Measurements from ENCODE around the gene EFCAB13. TPM values are rescaled to one million over a fixed set of nuclear protein-coding genes. Genes with fewer than 3 reads are reported as not detected.

Gene EFCAB13
- polyA plus RNA-seq, 2 of the 4 experiments (the other 2 are of a cell fraction) = 2.9 to 6.0 TPM

DNA sequence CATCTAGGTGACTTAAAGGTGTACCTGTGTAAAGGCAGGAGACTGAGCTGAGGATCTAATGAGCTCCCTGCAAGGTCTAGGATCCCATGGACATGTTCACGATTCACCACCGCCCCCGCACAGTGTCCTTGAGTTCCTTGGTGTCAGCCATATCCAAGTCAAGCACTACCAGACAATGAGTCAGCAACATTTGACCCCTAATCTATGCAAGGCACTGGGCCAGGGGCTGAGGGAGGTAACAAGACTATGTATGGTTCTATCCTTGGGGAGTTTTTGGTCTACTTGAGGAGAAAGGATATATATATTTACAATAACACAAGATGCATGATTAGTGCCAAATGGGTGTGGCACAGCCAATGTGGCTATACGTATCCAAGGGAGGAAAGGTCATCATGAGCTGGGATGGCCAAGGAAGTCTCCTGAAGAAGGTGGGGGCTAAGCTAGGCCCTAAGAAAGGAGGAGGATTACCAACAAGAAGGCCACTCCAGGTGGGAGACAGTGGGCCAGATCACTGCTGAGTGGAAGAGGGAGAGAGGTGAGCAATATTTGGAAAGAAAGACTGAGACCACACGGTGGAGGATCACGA lies 35.1 kb upstream of the EFCAB13 start:
- TF ChIP-seq ZSCAN20 (CRISPR knock-in tag; IDR thresholded peaks at IDR 0.05) (no peak), ZFP36 (IDR thresholded peaks at IDR 0.05; ENCODE audit: borderline replicate concordance, partially characterized antibody) (no peak), TFCP2L1 (CRISPR knock-in tag; IDR thresholded peaks at IDR 0.05) (no peak), NFE2L2 (conservative IDR thresholded peaks at IDR 0.05; ENCODE audit: low read length) (peak; percentile 65), MAFK (IDR thresholded peaks at IDR 0.05; ENCODE audit: partially characterized antibody) (peak; percentile 73), RNF2 (IDR thresholded peaks at IDR 0.05; ENCODE audit: borderline replicate concordance, low read depth) (no peak), KDM5A (IDR thresholded peaks at IDR 0.05) (no peak)
- TF ChIP-seq, protein P1, sequence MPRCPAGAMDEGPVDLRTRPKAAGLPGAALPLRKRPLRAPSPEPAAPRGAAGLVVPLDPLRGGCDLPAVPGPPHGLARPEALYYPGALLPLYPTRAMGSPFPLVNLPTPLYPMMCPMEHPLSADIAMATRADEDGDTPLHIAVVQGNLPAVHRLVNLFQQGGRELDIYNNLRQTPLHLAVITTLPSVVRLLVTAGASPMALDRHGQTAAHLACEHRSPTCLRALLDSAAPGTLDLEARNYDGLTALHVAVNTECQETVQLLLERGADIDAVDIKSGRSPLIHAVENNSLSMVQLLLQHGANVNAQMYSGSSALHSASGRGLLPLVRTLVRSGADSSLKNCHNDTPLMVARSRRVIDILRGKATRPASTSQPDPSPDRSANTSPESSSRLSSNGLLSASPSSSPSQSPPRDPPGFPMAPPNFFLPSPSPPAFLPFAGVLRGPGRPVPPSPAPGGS (IDR thresholded peaks at IDR 0.05) = no peak
- H3K27ac ChIP-seq = peak overlapping the region in 1 of 2 experiments; percentile 48; a peak in 3 of 6 replicates
- H3K4me3 ChIP-seq = no peak overlapping the region
- ATAC-seq (no peak), FAIRE-seq (no peak), DNase-seq (ENCODE audit: low read depth in 1 of 2, low spot score in 1 of 2) (peak in 1 of 2 experiments; percentile 22)
- WGBS (ENCODE audit: missing lambda C conversion rate) = 72% methylated on average over 6 of the region's 6 CpGs
- POLR2A ChIA-PET = no interaction called here
- no peak overlapping the region for H3K4me2 ChIP-seq
- CTCF ChIA-PET = interaction anchor here (0.6 to 5.7 kb wide), 11 partner anchors 8 to 327 kb away, joined by 3 to 33 read pairs (median 4); partner anchors contain the start of gene ITGB3
- peaks cover 8% of the 10 kb centered on the region; the same call in 2 of the 3 replicates for H3K4me1 ChIP-seq
- no peaks in the 10 kb centered on the region for H3K9me3 ChIP-seq

DNA sequence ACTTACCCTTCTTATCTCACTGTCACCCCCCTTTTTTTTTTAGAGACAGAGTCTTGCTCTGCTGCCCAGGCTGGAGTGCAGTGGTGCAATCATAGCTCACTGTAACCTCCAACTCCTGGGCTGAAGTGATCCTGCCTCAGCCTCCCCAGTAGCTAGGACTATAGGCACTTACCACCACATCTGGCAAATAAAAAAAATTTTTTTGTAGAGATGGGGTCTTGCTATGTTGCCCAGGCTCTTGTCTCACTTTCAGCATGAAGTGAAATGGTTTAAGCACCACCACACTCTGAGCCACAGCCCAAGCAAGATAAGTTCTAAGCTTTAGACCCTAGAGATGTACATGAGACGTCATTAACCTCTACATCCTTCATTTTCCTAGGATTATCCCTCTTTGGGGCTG lies 34.5 kb upstream of the EFCAB13 start:
- FAIRE-seq (no peak), ATAC-seq (no peak), DNase-seq (ENCODE audit: low read depth in 1 of 2, low spot score in 1 of 2) (no peak)
- no peaks in the 10 kb centered on the region for H3K9me3 ChIP-seq
- no peak overlapping the region for H3K4me3 ChIP-seq
- H3K27ac ChIP-seq = no peak overlapping the region
- TF ChIP-seq HDAC2 (IDR thresholded peaks at IDR 0.05) (no peak), POLR2A (IDR thresholded peaks at IDR 0.05; ENCODE audit: low read length) (no peak)
- CTCF ChIA-PET = interaction anchor here (0.7 to 5.7 kb wide), 10 partner anchors 9 to 129 kb away, joined by 3 to 33 read pairs (median 4); partner anchors contain the start of gene ITGB3
- no peak overlapping the region for H3K4me2 ChIP-seq
- POLR2A ChIA-PET = no interaction called here
- WGBS (ENCODE audit: missing lambda C conversion rate) = 65% methylated on average over 1 of the region's 1 CpG
- peaks cover 8% of the 10 kb centered on the region; the same call in 2 of the 3 replicates for H3K4me1 ChIP-seq

DNA sequence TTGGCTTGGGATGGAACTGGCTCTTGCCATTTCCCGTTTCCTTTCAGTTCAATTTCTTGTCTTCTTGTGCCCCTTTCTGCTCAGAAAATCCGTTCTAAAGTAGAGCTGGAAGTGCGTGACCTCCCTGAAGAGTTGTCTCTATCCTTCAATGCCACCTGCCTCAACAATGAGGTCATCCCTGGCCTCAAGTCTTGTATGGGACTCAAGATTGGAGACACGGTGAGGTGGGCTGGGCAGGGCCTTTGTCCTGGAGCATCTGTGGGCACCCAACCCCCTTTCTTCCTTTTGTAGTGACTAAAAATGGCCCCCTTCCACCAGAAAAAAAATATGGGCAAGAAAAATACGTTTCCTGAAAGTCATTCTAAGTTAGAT lies 32.9 kb upstream of the EFCAB13 start:
- no peak overlapping the region for H3K27ac ChIP-seq
- no peaks in the 10 kb centered on the region for H3K9me3 ChIP-seq
- POLR2A ChIA-PET = no interaction called here
- WGBS (ENCODE audit: missing lambda C conversion rate) = 63% methylated on average over 5 of the region's 5 CpGs
- no peak for ATAC-seq
- H3K4me1 ChIP-seq = peaks cover 8% of the 10 kb centered on the region; the same call in 2 of the 3 replicates
- H3K4me3 ChIP-seq = no peak overlapping the region
- no peak for FAIRE-seq
- CTCF ChIA-PET = interaction anchor here (1.4 to 5.7 kb wide), 4 partner anchors 25 to 62 kb away, joined by 3 to 33 read pairs (median 4); partner anchors contain the start of gene EFCAB13
- no peak for DNase-seq (ENCODE audit: low read depth in 1 of 2, low spot score in 1 of 2)
- no peak for TF ChIP-seq CBX8 (IDR thresholded peaks at IDR 0.05)
- TF ChIP-seq, protein P2, sequence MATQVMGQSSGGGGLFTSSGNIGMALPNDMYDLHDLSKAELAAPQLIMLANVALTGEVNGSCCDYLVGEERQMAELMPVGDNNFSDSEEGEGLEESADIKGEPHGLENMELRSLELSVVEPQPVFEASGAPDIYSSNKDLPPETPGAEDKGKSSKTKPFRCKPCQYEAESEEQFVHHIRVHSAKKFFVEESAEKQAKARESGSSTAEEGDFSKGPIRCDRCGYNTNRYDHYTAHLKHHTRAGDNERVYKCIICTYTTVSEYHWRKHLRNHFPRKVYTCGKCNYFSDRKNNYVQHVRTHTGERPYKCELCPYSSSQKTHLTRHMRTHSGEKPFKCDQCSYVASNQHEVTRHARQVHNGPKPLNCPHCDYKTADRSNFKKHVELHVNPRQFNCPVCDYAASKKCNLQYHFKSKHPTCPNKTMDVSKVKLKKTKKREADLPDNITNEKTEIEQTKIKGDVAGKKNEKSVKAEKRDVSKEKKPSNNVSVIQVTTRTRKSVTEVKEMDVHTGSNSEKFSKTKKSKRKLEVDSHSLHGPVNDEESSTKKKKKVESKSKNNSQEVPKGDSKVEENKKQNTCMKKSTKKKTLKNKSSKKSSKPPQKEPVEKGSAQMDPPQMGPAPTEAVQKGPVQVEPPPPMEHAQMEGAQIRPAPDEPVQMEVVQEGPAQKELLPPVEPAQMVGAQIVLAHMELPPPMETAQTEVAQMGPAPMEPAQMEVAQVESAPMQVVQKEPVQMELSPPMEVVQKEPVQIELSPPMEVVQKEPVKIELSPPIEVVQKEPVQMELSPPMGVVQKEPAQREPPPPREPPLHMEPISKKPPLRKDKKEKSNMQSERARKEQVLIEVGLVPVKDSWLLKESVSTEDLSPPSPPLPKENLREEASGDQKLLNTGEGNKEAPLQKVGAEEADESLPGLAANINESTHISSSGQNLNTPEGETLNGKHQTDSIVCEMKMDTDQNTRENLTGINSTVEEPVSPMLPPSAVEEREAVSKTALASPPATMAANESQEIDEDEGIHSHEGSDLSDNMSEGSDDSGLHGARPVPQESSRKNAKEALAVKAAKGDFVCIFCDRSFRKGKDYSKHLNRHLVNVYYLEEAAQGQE (IDR thresholded peaks at IDR 0.05) = no peak
- TF ChIP-seq, protein P3, sequence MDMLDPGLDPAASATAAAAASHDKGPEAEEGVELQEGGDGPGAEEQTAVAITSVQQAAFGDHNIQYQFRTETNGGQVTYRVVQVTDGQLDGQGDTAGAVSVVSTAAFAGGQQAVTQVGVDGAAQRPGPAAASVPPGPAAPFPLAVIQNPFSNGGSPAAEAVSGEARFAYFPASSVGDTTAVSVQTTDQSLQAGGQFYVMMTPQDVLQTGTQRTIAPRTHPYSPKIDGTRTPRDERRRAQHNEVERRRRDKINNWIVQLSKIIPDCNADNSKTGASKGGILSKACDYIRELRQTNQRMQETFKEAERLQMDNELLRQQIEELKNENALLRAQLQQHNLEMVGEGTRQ (IDR thresholded peaks at IDR 0.05) = no peak
- TF ChIP-seq SMC3 (IDR thresholded peaks at IDR 0.05) = no peak
- TF ChIP-seq MAZ (IDR thresholded peaks at IDR 0.05; ENCODE audit: borderline replicate concordance, low read depth, low read length) = no peak
- TF ChIP-seq, protein P4, sequence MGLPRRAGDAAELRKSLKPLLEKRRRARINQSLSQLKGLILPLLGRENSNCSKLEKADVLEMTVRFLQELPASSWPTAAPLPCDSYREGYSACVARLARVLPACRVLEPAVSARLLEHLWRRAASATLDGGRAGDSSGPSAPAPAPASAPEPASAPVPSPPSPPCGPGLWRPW (IDR thresholded peaks at IDR 0.05) = no peak
- TF ChIP-seq FOXS1 (CRISPR knock-in tag; IDR thresholded peaks at IDR 0.05) = no peak
- TF ChIP-seq FOSB (CRISPR knock-in tag; IDR thresholded peaks at IDR 0.05) = no peak
- TF ChIP-seq POLR2AphosphoS2 (conservative IDR thresholded peaks at IDR 0.05; ENCODE audit: low read length) = no peak
- TF ChIP-seq HOXB13 (CRISPR knock-in tag; IDR thresholded peaks at IDR 0.05; ENCODE audit: low read depth) = no peak
- no peak for TF ChIP-seq RARB (CRISPR knock-in tag; IDR thresholded peaks at IDR 0.05)
- TF ChIP-seq, protein P1 (IDR thresholded peaks at IDR 0.05) = no peak
- TF ChIP-seq MYC (IDR thresholded peaks at IDR 0.05; ENCODE audit: borderline replicate concordance, low read length) = no peak
- no peak overlapping the region for H3K4me2 ChIP-seq

Data from A549 (cell line).